HEK293 (cell line): ENCODE results near the gene PSEN2.

Experiments used
- GLI2 ChIP-seq: fragments of 450-650 bp; formaldehyde crosslinking; IDR thresholded peaks from 2 replicates; pipeline ENCODE4; 2017; ENCODE audit warnings: missing biosample characterization, missing genetic modification characterization, low read depth, borderline replicate concordance
- GLIS1 ChIP-seq: fragments of 450-650 bp; formaldehyde crosslinking; IDR thresholded peaks from 2 replicates; pipeline ENCODE4 v1.5.1; 2016; ENCODE audit warnings: missing biosample characterization, missing genetic modification characterization
- KLF9 ChIP-seq: fragments of 450-650 bp; formaldehyde crosslinking; IDR thresholded peaks from 2 replicates; pipeline ENCODE4 v1.5.1; 2016; ENCODE audit warnings: missing biosample characterization, missing genetic modification characterization, low read depth
- REPIN1 ChIP-seq: fragments of 450-650 bp; formaldehyde crosslinking; IDR thresholded peaks from 2 replicates; pipeline ENCODE4 v1.5.1; 2017; ENCODE audit warnings: missing biosample characterization, missing genetic modification characterization, low read depth
- REST ChIP-seq: fragments of 450-650 bp; formaldehyde crosslinking; IDR thresholded peaks from 2 replicates; pipeline ENCODE4 v1.5.1; 2016; ENCODE audit warnings: missing biosample characterization, missing genetic modification characterization
- ZBTB20 ChIP-seq: fragments of 450-650 bp; formaldehyde crosslinking; IDR thresholded peaks from 2 replicates; pipeline ENCODE4 v1.5.1; 2016; ENCODE audit warnings: missing biosample characterization, missing genetic modification characterization
- ZNF112 ChIP-seq: fragments of 450-650 bp; formaldehyde crosslinking; IDR thresholded peaks from 2 replicates; pipeline ENCODE4 v1.5.0; 2017; ENCODE audit warnings: missing biosample characterization, missing genetic modification characterization
- ZNF114 ChIP-seq: fragments of 450-650 bp; formaldehyde crosslinking; IDR thresholded peaks from 2 replicates; pipeline ENCODE4 v1.5.0; 2017; ENCODE audit warnings: missing biosample characterization, missing genetic modification characterization
- ZNF121 ChIP-seq: fragments of 450-650 bp; formaldehyde crosslinking; IDR thresholded peaks from 2 replicates; pipeline ENCODE4 v1.5.1; 2016; ENCODE audit warnings: missing biosample characterization, missing genetic modification characterization
- ZNF140 ChIP-seq: fragments of 450-650 bp; formaldehyde crosslinking; IDR thresholded peaks from 2 replicates; pipeline ENCODE4 v1.5.1; 2016; ENCODE audit warnings: missing biosample characterization, missing genetic modification characterization
- ZNF148 ChIP-seq: fragments of 450-650 bp; formaldehyde crosslinking; IDR thresholded peaks from 2 replicates; pipeline ENCODE4 v1.5.0; 2017; ENCODE audit warnings: missing biosample characterization, missing genetic modification characterization, borderline replicate concordance
- ZNF174 ChIP-seq: fragments of 450-650 bp; formaldehyde crosslinking; IDR thresholded peaks from 2 replicates; pipeline ENCODE4 v1.5.0; 2017; ENCODE audit warnings: missing biosample characterization, mild to moderate bottlenecking, missing genetic modification characterization
- ZNF175 ChIP-seq: fragments of 450-650 bp; formaldehyde crosslinking; IDR thresholded peaks from 2 replicates; pipeline ENCODE4 v1.5.1; 2016; ENCODE audit warnings: missing biosample characterization, missing genetic modification characterization
- ZNF184 ChIP-seq: fragments of 450-650 bp; IDR thresholded peaks from 2 replicates; pipeline ENCODE4 v1.5.1; 2018; ENCODE audit warnings: missing biosample characterization, mild to moderate bottlenecking, missing genetic modification characterization
- ZNF221 ChIP-seq: fragments of 450-650 bp; formaldehyde crosslinking; IDR thresholded peaks from 2 replicates; pipeline ENCODE4 v1.5.1; 2017; ENCODE audit warnings: missing biosample characterization, missing genetic modification characterization, borderline replicate concordance
- ZNF223 ChIP-seq: fragments of 450-650 bp; formaldehyde crosslinking; IDR thresholded peaks from 2 replicates; pipeline ENCODE4 v1.5.1; 2016; ENCODE audit warnings: missing biosample characterization, missing genetic modification characterization
- ZNF350 ChIP-seq: fragments of 450-650 bp; formaldehyde crosslinking; IDR thresholded peaks from 2 replicates; pipeline ENCODE4 v1.5.0; 2017; ENCODE audit warnings: missing biosample characterization, mild to moderate bottlenecking, missing genetic modification characterization
- ZNF518A ChIP-seq: fragments of 450-650 bp; formaldehyde crosslinking; conservative IDR thresholded peaks from 2 replicates; pipeline ENCODE4 v1.5.1; 2016; ENCODE audit warnings: low read depth, missing biosample characterization, missing genetic modification characterization
- ZNF530 ChIP-seq: fragments of 450-650 bp; formaldehyde crosslinking; IDR thresholded peaks from 2 replicates; pipeline ENCODE4 v1.5.1; 2016; ENCODE audit warnings: low read depth, missing biosample characterization, missing genetic modification characterization
- ZNF544 ChIP-seq: fragments of 450-650 bp; formaldehyde crosslinking; IDR thresholded peaks from 2 replicates; pipeline ENCODE4 v1.5.0; 2017; ENCODE audit warnings: missing biosample characterization, missing genetic modification characterization
- ZNF561 ChIP-seq: fragments of 450-650 bp; IDR thresholded peaks from 2 replicates; pipeline ENCODE4 v1.5.1; 2018; ENCODE audit warnings: missing biosample characterization, missing genetic modification characterization, borderline replicate concordance
- ZNF639 ChIP-seq: fragments of 450-650 bp; formaldehyde crosslinking; IDR thresholded peaks from 2 replicates; pipeline ENCODE4 v1.5.1; 2016; ENCODE audit warnings: missing biosample characterization, missing genetic modification characterization
- ZNF670 ChIP-seq: fragments of 450-650 bp; formaldehyde crosslinking; IDR thresholded peaks from 2 replicates; pipeline ENCODE4 v1.5.1; 2016; ENCODE audit warnings: missing biosample characterization, missing genetic modification characterization, low read depth
- ZNF677 ChIP-seq: fragments of 450-650 bp; IDR thresholded peaks from 2 replicates; pipeline ENCODE4 v1.5.0; 2018; ENCODE audit warnings: missing biosample characterization, mild to moderate bottlenecking, missing genetic modification characterization, moderate library complexity
- ZNF747 ChIP-seq: fragments of 450-650 bp; formaldehyde crosslinking; IDR thresholded peaks from 2 replicates; pipeline ENCODE4 v1.5.1; 2016; ENCODE audit warnings: missing biosample characterization, missing genetic modification characterization
- ZNF791 ChIP-seq: fragments of 450-650 bp; formaldehyde crosslinking; IDR thresholded peaks from 2 replicates; pipeline ENCODE4 v1.5.1; 2016; ENCODE audit warnings: missing biosample characterization, missing genetic modification characterization
- ZSCAN4 ChIP-seq: fragments of 450-650 bp; formaldehyde crosslinking; IDR thresholded peaks from 2 replicates; pipeline ENCODE4 v1.5.1; 2017; ENCODE audit warnings: missing biosample characterization, missing genetic modification characterization

The PSEN2 gene

GRCh38 chr1:226820941-226821718 lies 49.3 kb upstream of the PSEN2 start (continued):
- TF ChIP-seq ZNF148 (tag by site-specific recombination) = no peak
- TF ChIP-seq ZNF140 (tag by site-specific recombination) = no peak
- TF ChIP-seq ZNF223 (tag by site-specific recombination) = no peak
- no peak for TF ChIP-seq ZNF350
- no peak for TF ChIP-seq ZNF112 (tag by site-specific recombination)
- TF ChIP-seq REPIN1 = no peak
- TF ChIP-seq GLIS1 (tag by site-specific recombination) = no peak; the same call in 1 of the 2 replicates
- TF ChIP-seq ZNF121 (tag by site-specific recombination) = no peak
- no peak for TF ChIP-seq REST
- TF ChIP-seq ZNF747 = no peak
- TF ChIP-seq ZNF518A (tag by site-specific recombination) = peak; percentile 41; the same call in 1 of the 2 replicates
- no peak for TF ChIP-seq ZSCAN4 (tag by site-specific recombination)
- no peak for TF ChIP-seq KLF9 (tag by site-specific recombination)
- no peak for TF ChIP-seq ZNF114
- no peak for TF ChIP-seq ZNF791 (tag by site-specific recombination)
- TF ChIP-seq ZNF221 = no peak
- no peak for TF ChIP-seq ZBTB20 (tag by site-specific recombination)
- TF ChIP-seq ZNF175 (tag by site-specific recombination) = no peak
- no peak for TF ChIP-seq ZNF561
- no peak for TF ChIP-seq GLI2
- TF ChIP-seq ZNF184 (tag by site-specific recombination) = peak; percentile 64
- no peak for TF ChIP-seq ZNF670
- TF ChIP-seq ZNF639 (tag by site-specific recombination) = 0 out of 2 replicates have a peak, but pooled peaks have one; percentile 66
- TF ChIP-seq ZNF677 = no peak
- TF ChIP-seq ZNF530 = no peak
- TF ChIP-seq ZNF544 = no peak
- no peak for TF ChIP-seq ZNF174 (tag by site-specific recombination)
